Astrocyte of the spinal cord (primary cell): ENCODE data around the gene RPS6KA2.

ENCODE experiments used
- DNase-seq: peaks from one replicate; pipeline ENCODE4 v3.0.0; 2011; ENCODE audit warnings: low read depth, low spot score
- H3K4me3 ChIP-seq: 2 replicates; pipeline ENCODE4 v1.5.1; 2011; ENCODE audit warnings: low read depth, mild to moderate bottlenecking, low read length, moderate library complexity
- in situ Hi-C: cut with HindIII; loops from 2 replicates; pipeline ENCODE4 v1.10.0; 2017; ENCODE audit warnings: low sequenced_read_pairs
- TF ChIP-seq, protein P1 (sequence below): IDR thresholded peaks from 2 replicates; pipeline ENCODE4 v1.5.1; 2012; ENCODE audit warnings: low read depth, mild to moderate bottlenecking, low read length, inconsistent platforms

Gene RPS6KA2

GRCh38 chr6:166662690-166663089 lies 35.6 kb upstream of the RPS6KA2 start:
- H3K4me3 ChIP-seq: no peak overlapping the region
- TF ChIP-seq, protein P1, sequence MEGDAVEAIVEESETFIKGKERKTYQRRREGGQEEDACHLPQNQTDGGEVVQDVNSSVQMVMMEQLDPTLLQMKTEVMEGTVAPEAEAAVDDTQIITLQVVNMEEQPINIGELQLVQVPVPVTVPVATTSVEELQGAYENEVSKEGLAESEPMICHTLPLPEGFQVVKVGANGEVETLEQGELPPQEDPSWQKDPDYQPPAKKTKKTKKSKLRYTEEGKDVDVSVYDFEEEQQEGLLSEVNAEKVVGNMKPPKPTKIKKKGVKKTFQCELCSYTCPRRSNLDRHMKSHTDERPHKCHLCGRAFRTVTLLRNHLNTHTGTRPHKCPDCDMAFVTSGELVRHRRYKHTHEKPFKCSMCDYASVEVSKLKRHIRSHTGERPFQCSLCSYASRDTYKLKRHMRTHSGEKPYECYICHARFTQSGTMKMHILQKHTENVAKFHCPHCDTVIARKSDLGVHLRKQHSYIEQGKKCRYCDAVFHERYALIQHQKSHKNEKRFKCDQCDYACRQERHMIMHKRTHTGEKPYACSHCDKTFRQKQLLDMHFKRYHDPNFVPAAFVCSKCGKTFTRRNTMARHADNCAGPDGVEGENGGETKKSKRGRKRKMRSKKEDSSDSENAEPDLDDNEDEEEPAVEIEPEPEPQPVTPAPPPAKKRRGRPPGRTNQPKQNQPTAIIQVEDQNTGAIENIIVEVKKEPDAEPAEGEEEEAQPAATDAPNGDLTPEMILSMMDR: no peak
- in situ Hi-C loops: no loop called here
- no peak for DNase-seq

- in situ Hi-C loops: no loop called here
These were observed 34.5 kb upstream of the RPS6KA2 start for GRCh38 chr6:166661327-166662085.

GRCh38 chr6:166660157-166660688 lies 33.2 kb upstream of the RPS6KA2 start:
- TF ChIP-seq, protein P1: no peak
- in situ Hi-C loops: no loop called here
- no peak overlapping the region for H3K4me3 ChIP-seq
- DNase-seq: no peak

More at GRCh38 chr6:166661327-166662085, 34.5 kb upstream of the RPS6KA2 start:
- no peak overlapping the region for H3K4me3 ChIP-seq
- DNase-seq: no peak
- TF ChIP-seq, protein P1: no peak

DNA sequence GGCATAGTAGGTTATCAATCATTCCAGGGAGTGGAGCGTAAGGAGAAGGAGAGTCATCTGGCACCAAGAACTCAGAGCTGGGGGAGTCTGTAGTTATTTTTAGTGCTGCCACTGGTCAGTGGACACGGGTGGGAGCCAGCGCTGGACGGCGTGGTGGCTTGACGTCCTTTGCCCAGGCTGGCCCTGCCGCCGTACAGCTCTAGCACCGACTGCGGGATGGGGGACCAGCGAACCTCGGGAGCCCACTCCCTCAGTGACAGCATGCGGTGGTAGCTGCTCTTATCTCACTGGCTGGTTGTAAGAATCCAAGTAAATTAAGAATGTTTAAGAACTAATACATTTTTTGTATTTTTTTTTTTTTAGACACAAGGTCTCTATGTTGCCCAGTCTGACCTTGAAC lies 32.5 kb upstream of the RPS6KA2 start:
- TF ChIP-seq, protein P1: no peak
- in situ Hi-C loops: no loop called here
- DNase-seq: no peak
- H3K4me3 ChIP-seq: no peak overlapping the region

DNA sequence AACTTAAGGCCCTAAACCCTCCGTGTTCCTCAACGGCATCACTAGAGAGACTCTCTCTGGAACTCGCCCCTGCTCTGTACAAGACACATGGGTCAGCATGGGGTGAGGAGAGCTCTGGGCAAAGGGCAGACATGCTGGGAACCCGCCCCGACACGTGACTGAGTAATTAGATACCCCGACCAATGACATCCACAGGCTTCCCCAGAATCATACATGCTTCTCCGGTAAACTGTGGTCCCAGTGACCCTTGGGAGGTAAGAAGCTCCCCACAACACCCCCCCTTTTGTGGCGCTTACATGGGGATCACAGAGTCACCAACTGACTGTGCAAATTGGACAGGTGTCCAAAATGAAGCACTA lies 31.7 kb upstream of the RPS6KA2 start:
- no peak for DNase-seq
- H3K4me3 ChIP-seq: no peak overlapping the region
- in situ Hi-C loops: no loop called here
- TF ChIP-seq, protein P1: no peak

DNA sequence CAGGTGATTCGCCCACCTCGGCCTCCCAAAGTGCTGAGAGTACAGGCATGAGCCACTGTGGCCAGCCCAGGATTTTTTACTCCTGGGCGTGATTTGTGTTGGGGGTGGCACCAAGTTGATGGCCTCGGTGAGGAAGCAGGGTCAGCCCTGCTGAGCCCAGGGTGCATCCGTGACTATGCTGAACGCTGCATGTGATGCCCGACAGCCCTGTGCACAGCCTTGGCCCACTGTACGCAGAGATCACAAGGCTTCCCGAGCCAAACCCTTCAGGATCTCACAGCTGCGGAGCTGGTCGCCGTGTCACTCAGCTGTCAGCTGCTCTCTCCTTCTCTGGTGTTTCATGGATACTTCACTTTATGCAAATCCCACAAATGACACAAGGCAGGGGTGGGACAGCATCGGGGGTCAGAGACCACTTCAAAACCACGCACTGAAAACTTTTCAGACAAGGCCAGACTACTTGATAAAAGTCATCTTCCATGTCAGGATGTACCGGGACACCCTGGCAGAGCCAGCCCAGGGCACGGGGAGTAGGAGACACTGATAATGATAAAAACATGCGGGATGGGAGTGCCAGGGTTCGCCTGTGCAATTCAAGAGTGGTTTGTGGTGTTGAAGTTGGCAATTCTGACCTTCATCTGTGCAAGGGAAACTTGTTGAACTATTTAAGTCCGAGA lies 31.2 kb upstream of the RPS6KA2 start:
- no peak for DNase-seq
- no peak overlapping the region for H3K4me3 ChIP-seq
- TF ChIP-seq, protein P1: no peak
- in situ Hi-C loops: no loop called here
